Measurements from ENCODE around the gene ANTKMT.

DNA sequence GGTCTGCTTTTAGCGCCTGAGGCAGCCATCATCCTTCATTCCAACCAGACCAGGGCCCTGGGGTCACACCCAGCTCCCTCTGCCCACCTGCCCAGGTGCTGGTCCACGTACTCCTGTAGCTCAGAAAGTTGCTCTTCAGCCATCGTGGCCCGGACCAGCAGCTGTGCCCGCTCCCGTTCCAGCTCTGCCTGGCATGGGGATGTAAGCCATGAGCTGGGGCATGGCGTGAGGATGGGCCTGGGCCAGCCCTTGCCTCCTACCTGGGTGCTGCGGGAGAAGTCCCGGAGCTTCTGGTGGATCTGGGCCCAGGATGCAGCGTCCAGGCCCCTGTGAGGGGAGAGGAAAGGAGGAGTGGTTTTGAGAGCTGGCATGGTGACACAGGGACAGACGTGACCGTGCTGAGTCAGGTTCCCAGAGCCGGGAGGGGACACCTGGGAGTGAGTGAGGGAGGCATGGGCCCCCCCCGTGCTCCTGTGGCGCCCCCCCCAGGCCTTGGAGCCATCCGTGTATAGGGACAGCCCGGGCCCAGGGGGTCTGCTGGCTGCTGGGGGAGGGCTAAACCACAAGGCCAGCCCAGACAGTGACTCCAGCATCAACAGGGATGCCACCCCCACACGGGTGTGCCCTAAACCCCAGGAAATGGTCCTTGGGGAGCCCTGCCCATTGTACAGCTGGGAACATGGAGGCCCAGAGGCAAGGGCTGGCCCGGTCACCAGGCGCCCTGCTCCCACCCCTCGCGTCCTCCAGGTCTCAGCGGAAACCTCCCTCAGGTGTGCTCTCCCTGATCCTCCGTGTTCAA, 2.1 kb downstream of the ANTKMT start:
- TF ChIP-seq SUZ12 (IDR thresholded peaks at IDR 0.05): no peak
- no peak for TF ChIP-seq ARNT (IDR thresholded peaks at IDR 0.05)
- TF ChIP-seq FOXK2 (IDR thresholded peaks at IDR 0.05): no peak
- TF ChIP-seq, protein P1, sequence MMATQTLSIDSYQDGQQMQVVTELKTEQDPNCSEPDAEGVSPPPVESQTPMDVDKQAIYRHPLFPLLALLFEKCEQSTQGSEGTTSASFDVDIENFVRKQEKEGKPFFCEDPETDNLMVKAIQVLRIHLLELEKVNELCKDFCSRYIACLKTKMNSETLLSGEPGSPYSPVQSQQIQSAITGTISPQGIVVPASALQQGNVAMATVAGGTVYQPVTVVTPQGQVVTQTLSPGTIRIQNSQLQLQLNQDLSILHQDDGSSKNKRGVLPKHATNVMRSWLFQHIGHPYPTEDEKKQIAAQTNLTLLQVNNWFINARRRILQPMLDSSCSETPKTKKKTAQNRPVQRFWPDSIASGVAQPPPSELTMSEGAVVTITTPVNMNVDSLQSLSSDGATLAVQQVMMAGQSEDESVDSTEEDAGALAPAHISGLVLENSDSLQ (IDR thresholded peaks at IDR 0.05): no peak
- no peak for TF ChIP-seq ELF4 (IDR thresholded peaks at IDR 0.05)

All from HEK293T (cell line).